Measurements from ENCODE around the gene NDUFS2. TPM values are rescaled to one million over a fixed set of nuclear protein-coding genes. Genes with fewer than 3 reads are reported as not detected.

NDUFS2 gene
- total and polyA plus RNA-seq, 2 experiments from 2014 or later = 183 to 367 TPM

DNA sequence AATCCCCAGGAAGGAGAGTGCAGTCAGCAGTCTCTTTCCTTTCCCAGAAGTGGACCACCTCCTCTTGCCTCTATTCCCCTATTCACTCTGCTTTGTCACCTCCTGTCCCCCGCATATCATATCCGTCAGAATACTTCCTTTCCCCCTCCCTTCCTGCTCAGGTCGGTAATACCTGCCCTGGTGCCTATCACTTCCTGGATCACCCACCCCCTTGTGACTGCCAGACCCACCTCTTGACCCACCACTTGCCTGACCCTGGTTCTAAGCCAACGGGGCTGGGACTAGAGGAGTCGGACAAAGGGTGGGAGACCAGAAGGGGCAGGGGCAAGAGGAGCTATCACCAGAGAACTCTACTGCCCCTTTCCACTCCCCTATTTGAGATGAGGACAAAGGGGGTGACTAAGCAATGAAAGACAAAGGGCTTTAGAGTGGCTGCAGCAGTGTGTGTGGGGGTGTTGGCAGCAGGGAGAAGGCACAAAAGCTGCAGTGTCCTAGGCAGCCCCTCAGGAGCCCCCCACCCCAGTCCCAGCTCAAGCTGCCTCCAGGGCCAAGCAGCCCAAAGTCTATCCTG, 1.7 kb upstream of the NDUFS2 start:
- H3K36me3 ChIP-seq = peaks cover 7% of the 10 kb centered on the region
- no peak for TF ChIP-seq CTCF (IDR thresholded peaks at IDR 0.05; ENCODE audit: low read depth, low read length)
- H3K27ac ChIP-seq = no peak overlapping the region
- DNase-seq (ENCODE audit: low read depth in 1 of 2, low spot score in 1 of 2) = peak in 1 of 2 donors; percentile 31
- no peaks in the 10 kb centered on the region for H3K27me3 ChIP-seq
- peaks cover 19% of the 10 kb centered on the region for H3K4me1 ChIP-seq (ENCODE audit: low read depth)
- H3K4me3 ChIP-seq = no peak overlapping the region
- H3K9me3 ChIP-seq (ENCODE audit: low read depth) = no peaks in the 10 kb centered on the region

- Histone ChIP-seq H3K27me3 (no peaks in the 10 kb centered on the region), H3K27ac (peak overlapping the region; percentile 92), H3K4me1 (ENCODE audit: low read depth) (peaks cover 19% of the 10 kb centered on the region), H3K36me3 (peaks cover 8% of the 10 kb centered on the region), H3K9me3 (ENCODE audit: low read depth) (no peaks in the 10 kb centered on the region), H3K4me3 (no peak overlapping the region)
- peak in 1 of 2 donors; percentile 94 for DNase-seq (ENCODE audit: low read depth in 1 of 2, low spot score in 1 of 2)
- TF ChIP-seq CTCF (IDR thresholded peaks at IDR 0.05; ENCODE audit: low read depth, low read length) = no peak
Observed at GRCh38 chr1:161200992-161201835, 953 bp upstream of the NDUFS2 start.

GRCh38 chr1:161206411-161207140, 4.4 kb downstream of the NDUFS2 start:
- Histone ChIP-seq H3K4me1 (ENCODE audit: low read depth) (no peaks in the 10 kb centered on the region), H3K4me3 (no peak overlapping the region), H3K9me3 (ENCODE audit: low read depth) (no peaks in the 10 kb centered on the region), H3K27ac (no peak overlapping the region), H3K27me3 (no peaks in the 10 kb centered on the region), H3K36me3 (peaks cover 46% of the 10 kb centered on the region)
- DNase-seq (ENCODE audit: low read depth in 1 of 2, low spot score in 1 of 2) = peak in 1 of 2 donors; percentile 76
- TF ChIP-seq CTCF (IDR thresholded peaks at IDR 0.05; ENCODE audit: low read depth, low read length) = no peak

DNA sequence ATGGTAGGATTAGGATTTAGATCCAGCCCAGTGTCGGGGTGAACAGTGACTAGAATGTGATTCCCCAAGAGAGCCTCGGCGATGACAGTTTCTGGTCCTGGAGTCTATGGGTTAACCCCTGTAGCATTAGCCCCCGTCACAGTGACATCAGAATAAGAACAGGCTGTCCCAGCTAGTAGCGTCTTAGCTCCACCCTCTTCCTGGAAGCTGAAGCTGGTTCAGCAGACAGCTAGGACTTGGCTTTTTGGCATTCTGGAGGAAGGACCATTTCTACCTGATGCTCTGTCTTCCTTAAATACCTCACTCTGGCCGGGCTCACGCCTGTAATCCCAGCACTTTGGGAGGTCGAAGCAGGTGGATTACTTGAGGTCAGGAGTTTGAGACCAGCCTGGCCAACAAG, 5.0 kb downstream of the NDUFS2 start:
- TF ChIP-seq CTCF (IDR thresholded peaks at IDR 0.05; ENCODE audit: low read depth, low read length) = no peak

DNA sequence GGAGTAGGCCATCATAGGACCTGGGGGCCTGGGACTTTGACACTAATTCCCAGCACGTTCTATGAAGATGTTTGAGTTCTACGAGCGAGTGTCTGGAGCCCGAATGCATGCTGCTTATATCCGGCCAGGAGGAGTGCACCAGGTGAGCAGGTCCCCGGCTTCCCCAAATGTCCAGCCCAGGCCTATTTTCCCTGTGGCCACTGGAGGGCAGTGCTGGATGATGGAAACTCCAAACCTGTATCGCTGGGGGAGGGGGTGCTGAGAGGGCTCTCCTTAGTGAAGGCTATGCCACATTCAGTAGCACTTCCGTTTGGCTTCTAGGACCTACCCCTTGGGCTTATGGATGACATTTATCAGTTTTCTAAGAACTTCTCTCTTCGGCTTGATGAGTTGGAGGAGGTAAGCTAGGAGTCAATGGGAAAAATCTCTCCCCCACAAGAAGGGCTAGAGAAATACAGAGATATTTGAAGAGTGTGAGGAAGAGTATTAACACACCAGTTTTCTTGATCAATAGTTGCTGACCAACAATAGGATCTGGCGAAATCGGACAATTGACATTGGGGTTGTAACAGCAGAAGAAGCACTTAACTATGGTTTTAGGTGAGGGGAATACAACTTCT, 7.7 kb downstream of the NDUFS2 start:
- Histone ChIP-seq H3K27me3 (no peaks in the 10 kb centered on the region), H3K27ac (no peak overlapping the region), H3K4me1 (ENCODE audit: low read depth) (no peaks in the 10 kb centered on the region), H3K36me3 (peaks cover 58% of the 10 kb centered on the region), H3K4me3 (no peak overlapping the region), H3K9me3 (ENCODE audit: low read depth) (no peaks in the 10 kb centered on the region)
- peak; percentile 96 for TF ChIP-seq CTCF (IDR thresholded peaks at IDR 0.05; ENCODE audit: low read depth, low read length)
- peak; percentile 77 to 89 for DNase-seq (ENCODE audit: low read depth in 1 of 2, low spot score in 1 of 2)

More for the DNA sequence above, 5.0 kb downstream of the NDUFS2 start:
- Histone ChIP-seq H3K4me1 (ENCODE audit: low read depth) (no peaks in the 10 kb centered on the region), H3K4me3 (no peak overlapping the region), H3K9me3 (ENCODE audit: low read depth) (no peaks in the 10 kb centered on the region), H3K36me3 (peaks cover 50% of the 10 kb centered on the region), H3K27me3 (no peaks in the 10 kb centered on the region), H3K27ac (no peak overlapping the region)
- DNase-seq (ENCODE audit: low read depth in 1 of 2, low spot score in 1 of 2) = peak in 1 of 2 donors; percentile 90
